Measurements from ENCODE around the gene CEP290.

The CEP290 gene

GRCh38 chr12:88081247-88081646 is 60.6 kb downstream of the CEP290 start:
- Histone ChIP-seq H3K9me3 (ENCODE audit: severe bottlenecking) (no peaks in the 10 kb centered on the region), H3K4me1 (ENCODE audit: insufficient read depth, poor library complexity, severe bottlenecking) (no peaks in the 10 kb centered on the region), H3K27ac (ENCODE audit: poor library complexity, severe bottlenecking) (no peak overlapping the region), H3K36me3 (ENCODE audit: low read depth) (peaks cover 93% of the 10 kb centered on the region), H3K27me3 (ENCODE audit: insufficient read depth, poor library complexity, severe bottlenecking) (no peaks in the 10 kb centered on the region), H3K4me3 (ENCODE audit: severe bottlenecking) (no peak overlapping the region)
- ATAC-seq (ENCODE audit: low read depth) = no peak
- DNase-seq (ENCODE audit: low spot score) = no peak
- TF ChIP-seq CTCF (IDR thresholded peaks at IDR 0.05; ENCODE audit: poor library complexity, severe bottlenecking) = no peak

- peaks cover 7% of the 10 kb centered on the region for H3K4me1 ChIP-seq (ENCODE audit: insufficient read depth, poor library complexity, severe bottlenecking)
- H3K36me3 ChIP-seq (ENCODE audit: low read depth) = peaks cover 55% of the 10 kb centered on the region
- H3K4me3 ChIP-seq (ENCODE audit: severe bottlenecking) = no peak overlapping the region
- no peak overlapping the region for H3K27ac ChIP-seq (ENCODE audit: poor library complexity, severe bottlenecking)
- DNase-seq (ENCODE audit: low spot score) = no peak
- TF ChIP-seq CTCF (IDR thresholded peaks at IDR 0.05; ENCODE audit: poor library complexity, severe bottlenecking) = no peak
- no peaks in the 10 kb centered on the region for H3K9me3 ChIP-seq (ENCODE audit: severe bottlenecking)
- no peaks in the 10 kb centered on the region for H3K27me3 ChIP-seq (ENCODE audit: insufficient read depth, poor library complexity, severe bottlenecking)
- no peak for ATAC-seq (ENCODE audit: low read depth)
Measured at GRCh38 chr12:88067301-88067700, 74.6 kb downstream of the CEP290 start.

GRCh38 chr12:88063375-88063774 is 78.5 kb downstream of the CEP290 start:
- no peaks in the 10 kb centered on the region for H3K27me3 ChIP-seq (ENCODE audit: insufficient read depth, poor library complexity, severe bottlenecking)
- no peaks in the 10 kb centered on the region for H3K9me3 ChIP-seq (ENCODE audit: severe bottlenecking)
- no peak for TF ChIP-seq CTCF (IDR thresholded peaks at IDR 0.05; ENCODE audit: poor library complexity, severe bottlenecking)
- H3K36me3 ChIP-seq (ENCODE audit: low read depth) = peaks cover 64% of the 10 kb centered on the region
- ATAC-seq (ENCODE audit: low read depth) = peak; percentile 31; the same call in 1 of the 3 replicates
- H3K4me1 ChIP-seq (ENCODE audit: insufficient read depth, poor library complexity, severe bottlenecking) = peaks cover 7% of the 10 kb centered on the region
- H3K4me3 ChIP-seq (ENCODE audit: severe bottlenecking) = no peak overlapping the region
- DNase-seq (ENCODE audit: low spot score) = no peak
- H3K27ac ChIP-seq (ENCODE audit: poor library complexity, severe bottlenecking) = no peak overlapping the region

- TF ChIP-seq CTCF (IDR thresholded peaks at IDR 0.05; ENCODE audit: poor library complexity, severe bottlenecking) = no peak
- no peak for ATAC-seq (ENCODE audit: low read depth)
Measured at GRCh38 chr12:88062474-88062873, 79.4 kb downstream of the CEP290 start.

GRCh38 chr12:88058719-88059077 is 83.2 kb downstream of the CEP290 start:
- TF ChIP-seq CTCF (IDR thresholded peaks at IDR 0.05; ENCODE audit: poor library complexity, severe bottlenecking) = no peak

More at GRCh38 chr12:88062474-88062873, 79.4 kb downstream of the CEP290 start:
- Histone ChIP-seq H3K9me3 (ENCODE audit: severe bottlenecking) (no peaks in the 10 kb centered on the region), H3K4me3 (ENCODE audit: severe bottlenecking) (no peak overlapping the region), H3K36me3 (ENCODE audit: low read depth) (peaks cover 65% of the 10 kb centered on the region), H3K4me1 (ENCODE audit: insufficient read depth, poor library complexity, severe bottlenecking) (peaks cover 7% of the 10 kb centered on the region), H3K27me3 (ENCODE audit: insufficient read depth, poor library complexity, severe bottlenecking) (no peaks in the 10 kb centered on the region), H3K27ac (ENCODE audit: poor library complexity, severe bottlenecking) (no peak overlapping the region)
- DNase-seq (ENCODE audit: low spot score) = no peak

More at GRCh38 chr12:88058719-88059077, 83.2 kb downstream of the CEP290 start:
- Histone ChIP-seq H3K9me3 (ENCODE audit: severe bottlenecking) (no peaks in the 10 kb centered on the region), H3K36me3 (ENCODE audit: low read depth) (peaks cover 77% of the 10 kb centered on the region), H3K27me3 (ENCODE audit: insufficient read depth, poor library complexity, severe bottlenecking) (no peaks in the 10 kb centered on the region), H3K4me1 (ENCODE audit: insufficient read depth, poor library complexity, severe bottlenecking) (peaks cover 5% of the 10 kb centered on the region), H3K4me3 (ENCODE audit: severe bottlenecking) (no peak overlapping the region), H3K27ac (ENCODE audit: poor library complexity, severe bottlenecking) (no peak overlapping the region)
- ATAC-seq (ENCODE audit: low read depth) = no peak
- no peak for DNase-seq (ENCODE audit: low spot score)

Measured in RWPE2 (cell line).